ENCODE data around the gene IMPG2.

Gene IMPG2

GRCh38 chr3:101273156-101273555, 47.2 kb downstream of the IMPG2 start:
- no peak for DNase-seq

GRCh38 chr3:101271728-101272127, 48.6 kb downstream of the IMPG2 start:
- no peak for DNase-seq

- DNase-seq = peak; percentile 96
These were observed 50.2 kb downstream of the IMPG2 start for GRCh38 chr3:101270149-101270548.

GRCh38 chr3:101268971-101269671, 51.3 kb downstream of the IMPG2 start:
- DNase-seq = no peak

GRCh38 chr3:101268141-101268540, 52.2 kb downstream of the IMPG2 start:
- DNase-seq = no peak

GRCh38 chr3:101266566-101266965, 53.8 kb downstream of the IMPG2 start:
- no peak for DNase-seq

- no peak for DNase-seq
These were observed 54.3 kb downstream of the IMPG2 start for GRCh38 chr3:101266071-101266470.

GRCh38 chr3:101262393-101263240, 57.8 kb downstream of the IMPG2 start:
- no peak for DNase-seq

- no peak for DNase-seq
These were observed 58.9 kb downstream of the IMPG2 start for GRCh38 chr3:101261506-101261905.

GRCh38 chr3:101259485-101260341, 60.7 kb downstream of the IMPG2 start:
- DNase-seq = no peak

- no peak for DNase-seq
These were observed 63.9 kb downstream of the IMPG2 start for GRCh38 chr3:101256511-101256910.

- no peak for DNase-seq
These were observed 64.9 kb downstream of the IMPG2 start for GRCh38 chr3:101255441-101255840.

GRCh38 chr3:101253396-101253795, 67.0 kb downstream of the IMPG2 start:
- no peak for DNase-seq

GRCh38 chr3:101252945-101253344, 67.4 kb downstream of the IMPG2 start:
- DNase-seq = no peak

GRCh38 chr3:101252307-101252706, 68.1 kb downstream of the IMPG2 start:
- no peak for DNase-seq

GRCh38 chr3:101251441-101251840, 68.9 kb downstream of the IMPG2 start:
- no peak for DNase-seq

- no peak for DNase-seq
These were observed 70.9 kb downstream of the IMPG2 start for GRCh38 chr3:101249522-101249921.

GRCh38 chr3:101248736-101249135, 71.6 kb downstream of the IMPG2 start:
- DNase-seq = no peak

- DNase-seq = no peak
These were observed 76.2 kb downstream of the IMPG2 start for GRCh38 chr3:101244212-101244575.

- DNase-seq = no peak
These were observed 76.8 kb downstream of the IMPG2 start for GRCh38 chr3:101243285-101244211.

- no peak for DNase-seq
These were observed 79.5 kb downstream of the IMPG2 start for GRCh38 chr3:101240719-101241399.

- no peak for DNase-seq
These were observed 85.3 kb downstream of the IMPG2 start for GRCh38 chr3:101235048-101235447.
